GM21381 (cell line): Measurements from ENCODE around the gene WFDC2.
"Not testable (repeated sequence)": the region's sequence is repeated elsewhere in the genome, so short reads cannot be mapped to it uniquely, and the experiment has no call there.

Experiments used
- ATAC-seq: cut with Tn5 transposase; IDR thresholded peaks from one replicate; pipeline ENCODE4 v1.9.1; 2021; ENCODE audit warnings: mild to moderate bottlenecking, moderate library complexity; ENCODE audit not compliant: unreplicated experiment

The WFDC2 gene

DNA sequence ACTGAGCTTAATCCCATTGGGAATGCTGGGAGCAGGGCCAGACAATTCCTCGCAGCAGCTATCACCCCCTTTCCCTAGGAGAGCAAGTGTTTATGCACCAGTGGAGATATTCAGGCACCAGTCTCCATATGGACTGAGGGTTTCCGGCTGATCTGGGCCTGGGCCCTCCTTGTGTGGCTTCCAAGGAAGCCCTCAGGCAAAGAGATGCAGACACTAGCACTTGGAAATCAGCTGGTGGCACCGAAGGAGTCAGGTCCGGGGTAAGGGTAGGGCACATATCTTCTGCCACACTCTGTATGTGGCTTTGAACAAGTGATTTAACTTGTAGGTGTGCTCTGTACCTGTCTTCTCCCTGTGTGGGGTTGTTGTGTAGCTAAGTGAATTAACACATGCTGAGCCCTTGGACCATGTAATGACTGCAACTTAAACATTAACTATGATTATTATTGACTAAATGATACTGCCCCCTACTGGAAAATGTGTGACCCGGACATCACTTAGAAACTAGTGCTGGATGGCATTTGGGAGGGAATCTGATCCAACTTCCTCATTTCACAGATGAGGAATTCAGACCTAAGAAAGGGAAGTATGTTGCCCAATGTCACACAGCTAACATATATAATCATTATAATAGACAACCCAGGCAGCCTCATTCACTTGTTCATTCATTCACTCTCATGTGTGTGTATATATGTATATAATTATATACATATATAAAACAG is 19.3 kb upstream of the WFDC2 start:
- no peak for ATAC-seq

DNA sequence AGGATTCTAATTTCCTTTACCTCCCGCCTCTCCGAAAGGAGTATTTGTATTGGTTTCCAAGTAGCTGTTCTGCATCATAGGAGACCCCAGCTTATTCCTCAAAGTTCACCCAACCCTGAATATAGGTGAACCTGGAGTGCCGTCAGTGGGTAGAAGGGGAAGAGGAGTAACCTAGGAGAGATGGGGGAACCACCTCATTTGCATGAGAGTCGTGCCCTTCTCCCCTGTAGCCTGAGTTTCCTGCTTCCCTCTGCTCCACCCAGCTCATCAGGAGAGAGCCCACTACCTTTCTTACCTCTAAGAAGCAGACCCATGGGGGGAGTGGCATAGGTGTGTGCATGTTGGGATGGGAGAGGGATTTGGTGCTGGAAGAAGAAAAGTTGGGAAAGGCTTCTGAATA is 17.3 kb upstream of the WFDC2 start:
- ATAC-seq, result no peak

DNA sequence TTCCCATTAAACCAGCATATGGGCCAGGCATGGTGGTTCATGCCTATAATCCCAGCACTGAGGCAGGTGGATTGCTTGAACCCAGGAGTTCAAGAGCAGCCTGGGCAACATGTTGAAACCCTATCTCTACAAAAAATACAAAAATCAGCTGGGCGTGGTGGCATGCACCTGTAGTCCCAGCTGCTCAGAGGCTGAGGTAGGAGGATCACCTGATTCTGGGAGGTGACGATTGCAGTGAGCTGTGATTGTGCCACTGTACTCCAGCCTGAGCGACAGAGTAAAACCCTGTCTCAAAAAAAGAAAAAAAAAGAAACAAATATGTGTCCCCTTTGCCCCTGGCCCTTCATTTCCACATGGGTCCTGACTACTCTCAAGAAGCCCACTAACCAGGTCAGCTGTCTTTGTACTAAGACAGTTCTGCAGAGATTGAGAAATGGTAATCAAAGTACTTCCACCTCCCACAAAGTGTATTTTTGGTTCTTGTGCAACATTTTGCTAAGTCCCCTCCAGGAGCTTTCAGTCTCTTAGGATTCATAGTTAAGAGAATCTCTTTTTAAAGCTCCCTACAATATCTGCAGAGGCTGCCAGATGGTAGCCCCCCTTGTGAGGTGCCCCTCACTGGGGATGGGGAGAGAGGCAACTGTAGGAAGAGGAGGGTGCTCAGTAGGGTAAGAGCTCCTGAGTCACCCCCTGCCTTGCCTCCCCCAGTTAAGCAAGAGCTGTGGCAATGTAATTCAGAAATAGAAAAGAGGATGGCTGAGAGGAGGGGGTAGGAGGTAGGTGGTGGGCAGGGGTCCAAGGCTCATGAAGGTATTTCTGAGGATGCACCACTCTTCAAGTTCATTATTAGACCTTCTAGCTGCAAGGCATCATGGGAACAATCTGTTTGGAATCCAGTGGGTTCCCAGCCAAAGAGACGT is 16.5 kb upstream of the WFDC2 start:
- no peak for ATAC-seq

DNA sequence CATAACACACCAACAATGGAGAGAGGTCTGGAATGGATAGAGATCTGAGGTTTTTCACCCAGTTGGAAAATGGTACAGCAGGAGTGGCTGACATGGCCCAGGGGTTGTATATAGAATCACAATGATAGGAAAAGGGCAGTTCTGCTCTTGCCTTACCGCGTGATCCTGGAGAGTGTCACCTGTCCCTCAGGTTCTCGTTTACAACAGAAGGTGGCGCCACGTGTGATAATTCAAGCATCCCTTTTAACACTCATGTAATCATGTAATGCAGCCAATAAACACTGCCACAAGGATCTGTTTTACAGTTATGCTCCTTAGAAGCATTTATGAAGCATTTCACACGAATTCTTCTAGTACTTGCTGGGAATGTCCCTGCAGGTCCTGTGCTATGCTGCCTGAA is 12.9 kb upstream of the WFDC2 start:
- ATAC-seq, result no peak

DNA sequence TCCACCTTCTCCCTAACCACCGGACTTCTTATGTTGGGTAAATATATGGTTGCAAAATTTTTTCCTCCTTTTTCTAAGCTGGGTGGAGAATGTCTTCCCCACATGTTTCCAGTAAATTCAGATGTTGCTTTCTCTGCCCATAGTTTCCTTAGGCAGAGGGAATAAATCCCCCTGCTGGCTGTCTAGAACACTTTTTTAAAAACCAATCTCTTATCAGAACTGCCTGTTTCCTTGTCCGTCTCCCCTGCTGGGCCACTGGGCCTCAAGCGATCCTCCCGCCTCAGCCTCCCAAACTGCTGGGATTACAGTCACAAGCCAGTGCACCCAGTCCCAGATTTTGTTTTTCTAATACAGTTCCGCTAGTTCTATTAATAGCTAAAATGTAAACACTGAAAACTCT is 9.9 kb upstream of the WFDC2 start:
- no peak for ATAC-seq

DNA sequence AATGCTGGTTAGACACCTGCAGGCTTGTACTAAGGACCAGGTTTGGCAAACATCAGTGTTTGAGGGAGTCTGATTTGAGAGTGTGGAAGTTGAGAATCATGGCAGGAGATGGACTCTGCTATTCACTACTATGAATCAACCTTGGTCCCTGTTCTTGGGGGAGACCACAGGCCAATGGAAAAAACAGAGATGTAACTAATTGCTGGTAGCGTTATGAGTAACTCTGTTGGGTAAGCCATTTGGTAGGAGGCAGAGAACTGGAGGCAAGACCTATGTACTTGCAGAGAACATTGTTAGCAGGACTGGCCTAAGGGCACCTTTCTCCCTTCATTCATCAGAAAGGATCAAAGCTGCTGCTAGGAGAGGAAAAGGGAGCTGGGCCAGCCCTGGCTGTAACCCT is 8.3 kb upstream of the WFDC2 start:
- ATAC-seq, result no peak

GRCh38 chr20:45462711-45463509 is 6.6 kb upstream of the WFDC2 start:
- no peak for ATAC-seq

DNA sequence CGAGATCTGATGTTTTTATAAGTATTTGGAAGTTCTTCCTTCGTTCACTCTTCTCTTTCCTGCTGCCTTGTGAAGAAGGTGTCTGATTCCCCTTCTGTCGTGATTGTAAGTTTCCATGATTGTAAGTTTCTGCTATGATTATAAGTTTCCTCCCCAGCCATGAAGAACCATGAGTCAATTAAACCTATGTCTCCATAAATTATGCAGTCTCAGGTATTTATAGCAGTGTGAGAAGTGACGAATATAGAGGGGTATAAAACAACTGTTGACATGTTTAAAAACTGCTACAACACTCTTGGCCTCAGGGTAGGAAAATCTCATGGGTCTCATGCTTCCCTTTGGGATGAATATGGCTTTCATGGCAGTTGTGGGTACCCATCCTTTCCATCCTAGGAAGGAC is 5.8 kb upstream of the WFDC2 start:
- ATAC-seq, result no peak

DNA sequence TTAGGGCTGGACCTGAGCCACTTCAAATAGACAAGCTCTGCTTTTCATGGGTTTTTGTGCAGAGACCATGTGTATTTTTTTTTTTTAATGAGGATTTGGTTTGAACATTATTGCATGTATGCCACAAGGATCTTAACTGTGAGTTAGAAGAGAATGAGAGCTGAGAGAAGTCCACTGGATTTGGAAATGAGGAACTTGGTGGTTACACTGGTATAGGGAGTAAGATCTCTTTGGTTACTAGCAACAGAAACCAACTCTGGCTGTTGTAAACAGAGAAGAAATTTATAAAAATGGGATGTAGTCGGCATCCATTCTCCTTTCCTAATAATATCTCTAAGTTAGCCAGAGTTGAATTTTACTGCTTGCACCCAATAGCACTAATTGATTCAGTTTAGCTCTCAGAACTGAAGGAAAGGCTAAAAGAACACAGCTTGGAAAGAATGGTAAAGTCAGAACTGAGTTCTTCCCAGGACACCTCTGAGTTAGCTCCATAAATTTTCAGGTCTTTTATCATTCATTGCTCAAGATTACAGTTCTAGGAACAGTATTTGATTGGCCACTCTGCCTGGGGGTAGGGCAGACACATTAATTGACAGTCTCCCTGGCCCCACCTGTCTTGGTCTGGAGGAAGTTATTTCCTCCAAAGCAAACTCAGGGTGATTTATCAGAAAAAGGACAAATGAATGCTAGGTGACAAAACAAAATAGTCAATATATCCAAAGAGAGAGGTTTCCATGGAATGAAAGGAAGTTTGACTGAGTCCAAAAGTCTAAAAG is 3.9 kb upstream of the WFDC2 start:
- ATAC-seq, result no peak

DNA sequence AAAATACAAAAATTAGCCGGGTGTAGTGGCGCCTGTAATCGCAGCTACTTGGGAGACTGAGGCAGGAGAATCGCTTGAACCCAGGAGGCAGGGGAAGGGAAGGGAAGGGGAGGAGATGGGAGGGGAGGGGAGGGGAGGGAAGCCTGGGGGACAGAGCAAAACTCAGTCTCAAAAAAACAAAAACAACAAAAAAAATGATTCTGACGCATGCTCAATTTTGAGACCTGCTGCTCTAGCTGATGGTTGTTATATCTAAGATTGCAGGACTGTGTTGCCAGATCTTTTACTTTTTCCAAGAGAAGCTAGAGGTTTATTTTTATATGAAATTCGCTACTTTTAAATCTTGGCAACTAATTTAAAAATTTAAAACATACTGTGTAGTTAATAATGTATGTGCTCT is 2.4 kb upstream of the WFDC2 start:
- ATAC-seq, result no peak

GRCh38 chr20:45467861-45468260 is 1.7 kb upstream of the WFDC2 start:
- ATAC-seq, result no peak

DNA sequence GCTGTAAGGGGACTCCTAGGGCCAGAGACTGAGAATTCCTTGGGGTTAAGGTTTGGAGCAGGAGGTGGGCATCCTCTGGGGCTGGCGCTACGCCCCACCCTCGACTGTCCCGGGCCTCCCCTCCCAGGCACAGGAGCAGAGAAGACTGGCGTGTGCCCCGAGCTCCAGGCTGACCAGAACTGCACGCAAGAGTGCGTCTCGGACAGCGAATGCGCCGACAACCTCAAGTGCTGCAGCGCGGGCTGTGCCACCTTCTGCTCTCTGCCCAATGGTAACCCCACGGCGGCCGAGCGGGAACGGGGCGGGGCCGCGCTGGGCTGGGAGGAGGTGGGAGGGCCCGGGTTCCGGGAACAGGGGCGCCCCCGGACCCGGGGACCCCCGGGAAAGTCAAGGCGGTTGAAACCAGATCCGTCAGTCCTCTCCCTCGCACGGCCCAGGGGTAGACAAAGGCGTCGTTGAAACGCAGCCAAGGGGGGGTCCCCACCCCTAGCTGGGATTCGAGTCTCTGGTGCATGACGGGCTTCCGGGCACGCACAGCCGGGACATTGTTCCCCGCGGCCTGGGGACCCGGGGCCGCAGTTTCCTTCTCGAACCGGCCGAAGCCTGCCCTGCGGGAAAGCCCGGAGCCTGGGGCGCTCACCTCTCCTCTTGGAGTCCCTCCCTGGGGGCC is 844 bp downstream of the WFDC2 start:
- ATAC-seq, result peak; percentile 67

DNA sequence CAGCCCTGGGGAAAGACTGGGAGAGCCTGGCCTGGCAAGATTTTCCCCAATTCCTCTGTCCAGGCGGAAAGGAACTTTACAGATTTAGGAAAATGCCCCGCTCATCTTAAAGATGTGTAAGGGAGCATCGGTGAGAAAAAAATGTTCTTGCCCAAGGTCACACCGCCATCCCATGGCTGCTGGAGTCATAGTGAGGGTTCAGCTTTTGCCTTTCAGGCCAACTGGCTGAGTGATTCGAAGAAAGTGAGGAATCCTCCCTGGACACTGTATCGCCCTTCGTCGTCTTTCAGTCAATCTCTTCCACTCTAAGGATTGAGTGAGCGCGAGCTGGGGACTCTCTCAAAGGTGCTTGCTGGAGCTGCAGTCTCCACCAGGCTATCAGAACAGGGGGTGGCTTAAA is 1.4 kb downstream of the WFDC2 start:
- peak; percentile 5 for ATAC-seq

GRCh38 chr20:45472286-45472685 is 2.7 kb downstream of the WFDC2 start:
- ATAC-seq, result not testable (repeated sequence)

DNA sequence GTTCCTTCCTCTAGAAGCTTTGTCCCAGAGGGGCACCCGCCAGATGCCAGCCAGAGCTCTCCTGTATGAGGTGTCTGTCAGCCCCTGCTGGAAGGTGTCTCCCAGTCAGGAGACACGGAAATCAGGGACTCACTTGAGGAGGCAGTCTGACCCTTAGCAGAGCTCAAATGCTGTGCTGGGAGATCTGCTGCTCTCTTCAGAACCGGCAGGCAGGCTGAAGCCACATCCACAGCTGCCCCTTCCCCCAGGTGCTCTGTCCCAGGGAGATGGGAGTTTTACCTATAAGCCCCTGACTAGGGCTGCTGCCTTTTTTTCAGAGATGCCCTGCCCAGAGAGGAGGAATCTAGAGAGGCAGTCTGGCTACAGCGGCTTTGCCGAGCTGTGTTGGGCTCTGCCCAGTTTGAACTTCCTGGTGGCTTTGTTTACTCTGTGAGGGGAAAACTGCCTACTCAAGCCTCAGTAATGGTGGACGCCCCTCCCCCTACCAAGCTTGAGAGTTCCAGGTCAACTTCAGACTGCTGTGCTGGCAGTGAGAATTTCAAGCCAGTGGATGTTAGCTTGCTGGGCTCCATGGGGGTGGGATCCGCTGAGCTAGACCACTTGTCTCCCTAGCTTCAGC is 8.1 kb downstream of the WFDC2 start:
- ATAC-seq, result not testable (repeated sequence)

DNA sequence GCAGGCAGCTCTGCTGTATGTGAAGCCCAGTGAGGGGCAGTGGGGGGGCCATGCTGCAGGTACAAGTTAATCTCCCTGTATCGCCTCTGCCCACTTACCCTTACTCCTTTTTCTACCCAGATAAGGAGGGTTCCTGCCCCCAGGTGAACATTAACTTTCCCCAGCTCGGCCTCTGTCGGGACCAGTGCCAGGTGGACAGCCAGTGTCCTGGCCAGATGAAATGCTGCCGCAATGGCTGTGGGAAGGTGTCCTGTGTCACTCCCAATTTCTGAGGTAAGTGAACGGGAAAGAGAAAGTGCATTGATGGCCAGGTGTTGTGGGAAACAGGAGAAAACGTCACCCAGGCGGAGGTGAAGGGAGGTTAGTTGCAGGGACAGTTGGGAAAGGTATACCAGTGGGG is 10.3 kb downstream of the WFDC2 start:
- no peak for ATAC-seq

DNA sequence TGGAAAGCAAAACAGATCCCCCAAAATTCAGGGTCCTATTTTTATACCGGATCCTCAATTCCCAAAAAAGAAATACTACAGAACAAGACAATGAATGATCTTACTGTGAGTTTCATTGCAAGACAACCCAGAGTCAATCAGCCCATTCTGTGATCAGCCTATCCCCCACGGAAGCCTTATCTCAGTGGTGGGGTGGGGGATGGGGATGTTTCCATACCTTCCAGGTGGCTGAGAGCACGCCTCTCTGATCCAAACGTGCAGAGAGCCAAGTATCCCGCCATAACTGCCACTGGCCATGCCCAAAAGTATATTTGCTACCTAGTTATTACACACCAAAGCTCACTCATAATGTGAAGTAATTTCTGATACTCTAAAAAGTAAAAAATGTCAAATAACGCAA is 15.1 kb downstream of the WFDC2 start:
- no peak for ATAC-seq

- no peak for ATAC-seq
Measured at GRCh38 chr20:45485388-45485787, 15.8 kb downstream of the WFDC2 start.

DNA sequence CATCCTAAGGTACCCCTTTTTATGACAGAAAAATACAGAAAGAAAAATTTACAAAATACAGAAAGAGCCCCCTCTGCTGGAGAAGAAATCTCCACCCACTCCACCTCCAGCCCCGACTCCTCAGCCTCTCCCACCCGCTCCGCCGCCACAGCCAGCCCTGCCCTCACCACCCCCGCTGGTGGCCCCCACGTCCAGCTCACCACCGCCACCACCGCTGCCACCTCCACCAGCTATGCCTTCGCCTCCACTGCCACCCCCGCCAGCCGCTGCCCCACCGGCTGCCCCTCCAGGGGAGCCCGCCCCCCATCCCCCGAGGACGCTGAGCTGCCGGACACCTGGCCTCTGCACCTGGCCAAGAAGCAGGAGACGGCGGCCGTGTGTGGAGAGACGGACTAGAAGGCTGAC is 17.7 kb downstream of the WFDC2 start:
- ATAC-seq, result no peak

- no peak for ATAC-seq
Measured at GRCh38 chr20:45489083-45489531, 19.6 kb downstream of the WFDC2 start.
